ENCODE results near the gene COL9A1. TPM values are rescaled to one million over a fixed set of nuclear protein-coding genes. Genes with fewer than 3 reads are reported as not detected.

Gene COL9A1
- total and polyA plus RNA-seq, 2 donors (not counting 1 experiment from before 2014, with no cell fraction given), result not detected

DNA sequence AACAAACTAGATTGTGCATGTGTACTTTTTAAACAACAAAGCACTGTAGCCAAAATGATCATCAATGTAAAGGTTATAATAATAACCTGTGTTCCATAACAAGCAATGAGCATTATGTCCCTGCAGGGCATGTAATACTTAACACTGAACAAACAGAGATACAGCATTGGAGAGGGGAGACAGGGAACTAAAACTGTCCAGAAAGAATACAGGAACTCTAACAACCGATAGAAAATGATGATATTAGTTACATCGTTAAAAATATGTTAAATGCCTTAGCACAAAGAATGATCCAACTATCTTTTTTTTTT lies 80.5 kb downstream of the COL9A1 start:
- ChIA-PET CTCF (interaction anchor here (1.3 to 2.4 kb wide), 6 partner anchors 16 to 662 kb away, joined by 3 to 27 read pairs (median 4); no protein-coding TSS in a partner anchor), POLR2A (no interaction called here)
- Histone ChIP-seq H3K36me3 (replicated peaks in 1 of 2; ENCODE audit: control extremely low read depth in 1 of 2, control insufficient read depth in 1 of 2, extremely low read depth in 1 of 2, insufficient read depth in 2 of 2, low read length in 1 of 2) (no peaks in the 10 kb centered on the region), H3K9me3 (ENCODE audit: control extremely low read depth in 1 of 3, control insufficient read depth in 2 of 3, insufficient read depth in 1 of 3, low read length in 2 of 3) (no peaks in the 10 kb centered on the region), H3K4me2 (replicated peaks; ENCODE audit: low read depth, low read length, poor library complexity, severe bottlenecking) (no peak overlapping the region), H3K4me1 (ENCODE audit: control insufficient read depth in 2 of 2, insufficient read depth in 2 of 2, low read length in 2 of 2) (peaks cover 6 to 9% of the 10 kb centered on the region in 2 donors), H2AFZ (ENCODE audit: insufficient read depth, low read depth, low read length, poor library complexity, severe bottlenecking) (no peak overlapping the region), H3K9ac (ENCODE audit: low read length) (no peak overlapping the region), H3K79me2 (ENCODE audit: control insufficient read depth, insufficient read depth, low read length) (no peaks in the 10 kb centered on the region), H3K27me3 (replicated peaks in 1 of 4; ENCODE audit: control extremely low read depth in 1 of 4, control insufficient read depth in 3 of 4, insufficient read depth in 4 of 4, low read length in 3 of 4) (no peaks in the 10 kb centered on the region), H3K4me3 (ENCODE audit: control extremely low read depth in 1 of 5, extremely low read depth in 1 of 5, insufficient read depth in 1 of 5, low read depth in 2 of 5, low read length in 4 of 5) (no peak overlapping the region), H3K27ac (ENCODE audit: low read length in 2 of 2) (no peak overlapping the region), H4K20me1 (ENCODE audit: control insufficient read depth, insufficient read depth, low read length, poor library complexity, severe bottlenecking) (no peaks in the 10 kb centered on the region)
- no CpG with 5 or more reads among the region's 2 CpGs for WGBS (ENCODE audit: insufficient coverage)
- peaks cover 7% of the 10 kb centered on the region for H3K27me3 Mint-ChIP-seq
- ATAC-seq (ENCODE audit: low read depth) (no peak), DNase-seq (no peak)
- H3K4me3 Mint-ChIP-seq, result no peak overlapping the region
- H3K9me3 Mint-ChIP-seq (ENCODE audit: insufficient read depth), result no peaks in the 10 kb centered on the region
- TF ChIP-seq CTCF (IDR thresholded peaks at IDR 0.05) (no peak), EZH2 (IDR thresholded peaks at IDR 0.05; ENCODE audit: borderline replicate concordance, insufficient read depth, low read depth, low read length, poor library complexity, severe bottlenecking) (no peak)
- intact Hi-C loops (cut with micrococcal nuclease), result no loop called here
- H3K4me1 Mint-ChIP-seq, result peaks cover 8% of the 10 kb centered on the region
- H3K27ac Mint-ChIP-seq, result no peak overlapping the region

DNA sequence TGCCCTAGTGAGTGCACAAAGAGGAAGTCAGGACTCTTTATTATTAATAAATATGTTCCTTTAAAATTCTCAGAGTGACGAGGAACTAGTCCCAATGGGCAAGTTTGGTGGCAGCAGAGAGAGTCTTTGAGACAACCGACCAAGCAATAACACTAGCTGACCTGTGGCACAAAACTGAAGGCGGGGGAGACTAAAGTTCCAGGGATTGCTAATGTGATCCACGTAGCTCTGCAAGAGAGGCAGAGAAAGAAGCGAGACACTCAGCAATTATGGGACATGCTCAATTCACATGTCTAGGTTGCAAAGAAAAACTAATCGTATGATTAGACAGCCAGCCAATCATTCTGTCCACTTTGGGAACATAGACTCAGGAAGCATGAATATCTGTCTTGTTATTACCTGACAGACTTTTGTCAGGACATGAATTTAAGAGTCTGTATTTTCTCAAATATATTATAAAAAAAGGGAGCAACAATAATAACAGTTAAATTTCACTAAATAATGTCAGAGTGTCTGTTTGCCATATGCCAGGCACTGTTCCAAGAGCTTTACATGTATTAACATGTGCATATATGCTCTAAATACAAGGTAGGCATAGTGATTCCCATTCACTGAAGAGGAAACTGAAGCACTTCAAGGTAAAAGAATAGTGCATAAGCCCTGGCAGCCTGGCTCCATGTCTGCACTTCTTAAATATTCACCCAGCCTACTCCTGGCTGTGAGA lies 81.0 kb downstream of the COL9A1 start:
- H3K27me3 ChIP-seq (replicated peaks in 1 of 4; ENCODE audit: control extremely low read depth in 1 of 4, control insufficient read depth in 3 of 4, insufficient read depth in 4 of 4, low read length in 3 of 4), result no peaks in the 10 kb centered on the region
- peaks cover 6 to 9% of the 10 kb centered on the region in 2 donors for H3K4me1 ChIP-seq (ENCODE audit: control insufficient read depth in 2 of 2, insufficient read depth in 2 of 2, low read length in 2 of 2)
- no peak overlapping the region for H3K9ac ChIP-seq (ENCODE audit: low read length)
- intact Hi-C loops (cut with micrococcal nuclease), result loop anchor here (1.0 kb wide), 1 partner anchor 147 kb away; no protein-coding TSS in a partner anchor
- Mint-ChIP-seq H3K4me1 (peaks cover 8% of the 10 kb centered on the region), H3K9me3 (ENCODE audit: insufficient read depth) (no peaks in the 10 kb centered on the region), H3K27me3 (peaks cover 7% of the 10 kb centered on the region), H3K4me3 (no peak overlapping the region), H3K27ac (no peak overlapping the region)
- ATAC-seq (ENCODE audit: low read depth) (no peak), DNase-seq (no peak)
- H3K79me2 ChIP-seq (ENCODE audit: control insufficient read depth, insufficient read depth, low read length), result no peaks in the 10 kb centered on the region
- H3K4me2 ChIP-seq (replicated peaks; ENCODE audit: low read depth, low read length, poor library complexity, severe bottlenecking), result no peak overlapping the region
- H3K27ac ChIP-seq (ENCODE audit: low read length in 2 of 2), result no peak overlapping the region
- H3K4me3 ChIP-seq (ENCODE audit: control extremely low read depth in 1 of 5, extremely low read depth in 1 of 5, insufficient read depth in 1 of 5, low read depth in 2 of 5, low read length in 4 of 5), result no peak overlapping the region
- CTCF ChIA-PET, result interaction anchor here (1.0 to 3.9 kb wide), 22 partner anchors 8 to 795 kb away, joined by 3 to 37 read pairs (median 6); partner anchors contain the start of gene B3GAT2
- no peak for TF ChIP-seq EZH2 (IDR thresholded peaks at IDR 0.05; ENCODE audit: borderline replicate concordance, insufficient read depth, low read depth, low read length, poor library complexity, severe bottlenecking)
- TF ChIP-seq CTCF (IDR thresholded peaks at IDR 0.05), result no peak
- H3K9me3 ChIP-seq (ENCODE audit: control extremely low read depth in 1 of 3, control insufficient read depth in 2 of 3, insufficient read depth in 1 of 3, low read length in 2 of 3), result no peaks in the 10 kb centered on the region
- no peaks in the 10 kb centered on the region for H4K20me1 ChIP-seq (ENCODE audit: control insufficient read depth, insufficient read depth, low read length, poor library complexity, severe bottlenecking)
- POLR2A ChIA-PET, result no interaction called here
- 69% methylated on average over 4 of the region's 6 CpGs for WGBS (ENCODE audit: insufficient coverage)
- no peaks in the 10 kb centered on the region for H3K36me3 ChIP-seq (replicated peaks in 1 of 2; ENCODE audit: control extremely low read depth in 1 of 2, control insufficient read depth in 1 of 2, extremely low read depth in 1 of 2, insufficient read depth in 2 of 2, low read length in 1 of 2)
- H2AFZ ChIP-seq (ENCODE audit: insufficient read depth, low read depth, low read length, poor library complexity, severe bottlenecking), result no peak overlapping the region

All from B cell (primary cell).